Ishikawa (cell line): ENCODE measurements around the gene PARD3B.

ENCODE experiments used
- CREB1 ChIP-seq: IDR thresholded peaks from 2 replicates; pipeline ENCODE4 v1.6.1; 2012; ENCODE audit warnings: low read depth
- EGR1 ChIP-seq: IDR thresholded peaks from 2 replicates; pipeline ENCODE4 v1.6.1; 2012
- EP300 ChIP-seq: IDR thresholded peaks from 2 replicates; pipeline ENCODE4 v1.6.1; 2012; ENCODE audit warnings: borderline replicate concordance
- MAX ChIP-seq: IDR thresholded peaks from 2 replicates; pipeline ENCODE4 v1.6.1; 2012
- NFIC ChIP-seq: IDR thresholded peaks from 2 replicates; pipeline ENCODE4 v1.6.1; 2012
- RAD21 ChIP-seq: IDR thresholded peaks from 2 replicates; pipeline ENCODE4 v1.6.1; 2012; ENCODE audit warnings: low read depth
- TAF1 ChIP-seq: IDR thresholded peaks from 2 replicates; pipeline ENCODE4 v1.6.1; 2012; ENCODE audit warnings: low read depth, mild to moderate bottlenecking
- TCF12 ChIP-seq: IDR thresholded peaks from 2 replicates; pipeline ENCODE4 v1.6.1; 2012; ENCODE audit warnings: low read depth
- TEAD4 ChIP-seq: IDR thresholded peaks from 2 replicates; pipeline ENCODE4 v1.6.1; 2012
- YY1 ChIP-seq: IDR thresholded peaks from 2 replicates; pipeline ENCODE4 v1.6.1; 2012; ENCODE audit warnings: low read depth
- ZBTB7A ChIP-seq: IDR thresholded peaks from 2 replicates; pipeline ENCODE4 v1.6.1; 2012; ENCODE audit warnings: low read depth
- TF ChIP-seq, protein P1 (sequence below): IDR thresholded peaks from 2 replicates; pipeline ENCODE4 v1.6.1; 2012; ENCODE audit warnings: low read depth, mild to moderate bottlenecking

GRCh38 chr2:204885747-204886146, 340.5 kb downstream of the PARD3B start:
- TF ChIP-seq ZBTB7A = no peak
- no peak for TF ChIP-seq TCF12
- no peak for TF ChIP-seq NFIC
- TF ChIP-seq TAF1 = no peak
- TF ChIP-seq, protein P1, sequence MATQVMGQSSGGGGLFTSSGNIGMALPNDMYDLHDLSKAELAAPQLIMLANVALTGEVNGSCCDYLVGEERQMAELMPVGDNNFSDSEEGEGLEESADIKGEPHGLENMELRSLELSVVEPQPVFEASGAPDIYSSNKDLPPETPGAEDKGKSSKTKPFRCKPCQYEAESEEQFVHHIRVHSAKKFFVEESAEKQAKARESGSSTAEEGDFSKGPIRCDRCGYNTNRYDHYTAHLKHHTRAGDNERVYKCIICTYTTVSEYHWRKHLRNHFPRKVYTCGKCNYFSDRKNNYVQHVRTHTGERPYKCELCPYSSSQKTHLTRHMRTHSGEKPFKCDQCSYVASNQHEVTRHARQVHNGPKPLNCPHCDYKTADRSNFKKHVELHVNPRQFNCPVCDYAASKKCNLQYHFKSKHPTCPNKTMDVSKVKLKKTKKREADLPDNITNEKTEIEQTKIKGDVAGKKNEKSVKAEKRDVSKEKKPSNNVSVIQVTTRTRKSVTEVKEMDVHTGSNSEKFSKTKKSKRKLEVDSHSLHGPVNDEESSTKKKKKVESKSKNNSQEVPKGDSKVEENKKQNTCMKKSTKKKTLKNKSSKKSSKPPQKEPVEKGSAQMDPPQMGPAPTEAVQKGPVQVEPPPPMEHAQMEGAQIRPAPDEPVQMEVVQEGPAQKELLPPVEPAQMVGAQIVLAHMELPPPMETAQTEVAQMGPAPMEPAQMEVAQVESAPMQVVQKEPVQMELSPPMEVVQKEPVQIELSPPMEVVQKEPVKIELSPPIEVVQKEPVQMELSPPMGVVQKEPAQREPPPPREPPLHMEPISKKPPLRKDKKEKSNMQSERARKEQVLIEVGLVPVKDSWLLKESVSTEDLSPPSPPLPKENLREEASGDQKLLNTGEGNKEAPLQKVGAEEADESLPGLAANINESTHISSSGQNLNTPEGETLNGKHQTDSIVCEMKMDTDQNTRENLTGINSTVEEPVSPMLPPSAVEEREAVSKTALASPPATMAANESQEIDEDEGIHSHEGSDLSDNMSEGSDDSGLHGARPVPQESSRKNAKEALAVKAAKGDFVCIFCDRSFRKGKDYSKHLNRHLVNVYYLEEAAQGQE = no peak
- TF ChIP-seq RAD21 = no peak
- TF ChIP-seq CREB1 = no peak
- TF ChIP-seq EGR1 = no peak
- no peak for TF ChIP-seq TEAD4
- no peak for TF ChIP-seq MAX
- TF ChIP-seq YY1 = no peak
- no peak for TF ChIP-seq EP300
